Measurements from ENCODE around the gene APLP1. TPM values are rescaled to one million over a fixed set of nuclear protein-coding genes. Genes with fewer than 3 reads are reported as not detected.
A peak's percentile ranks its signal among the peaks of the same experiment; 100 is the strongest.
"Not testable (repeated sequence)": the region's sequence is repeated elsewhere in the genome, so short reads cannot be mapped to it uniquely, and the experiment has no call there.

APLP1 gene
- total RNA-seq: 3.0 TPM

- no peak for DNase-seq
These were observed at the start of gene APLP1 for GRCh38 chr19:35868172-35868822. Gene APLP1 (plus strand): TSS chr19:35868574. CDS start chr19:35868637, 63 bp downstream.

DNA sequence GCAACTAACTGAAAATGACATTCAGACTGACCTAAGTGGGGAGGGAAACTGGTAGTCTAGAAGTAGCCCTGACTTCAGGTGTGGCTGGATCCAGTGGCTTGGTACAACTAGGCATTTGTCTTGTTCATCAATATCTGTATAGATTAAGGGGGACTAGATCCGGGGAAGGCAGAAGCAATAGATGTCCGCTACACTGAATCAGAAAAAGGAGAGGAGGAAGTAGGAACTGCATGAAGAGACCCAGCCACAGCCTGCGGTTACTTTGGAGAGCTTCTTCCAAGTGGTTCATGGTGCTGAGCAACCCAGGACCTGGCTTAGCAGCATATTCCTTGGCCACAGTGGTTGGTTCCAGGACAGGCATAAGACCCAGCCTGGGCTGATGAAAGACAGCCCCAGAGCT is 45.8 kb upstream of the APLP1 start:
- no peak for DNase-seq

GRCh38 chr19:35824150-35824549 is 44.2 kb upstream of the APLP1 start:
- no peak for DNase-seq

- DNase-seq: peak; percentile 19
These were observed 39.6 kb upstream of the APLP1 start for GRCh38 chr19:35828692-35829301.

- no peak for DNase-seq
These were observed 37.4 kb upstream of the APLP1 start for GRCh38 chr19:35830986-35831385.

DNA sequence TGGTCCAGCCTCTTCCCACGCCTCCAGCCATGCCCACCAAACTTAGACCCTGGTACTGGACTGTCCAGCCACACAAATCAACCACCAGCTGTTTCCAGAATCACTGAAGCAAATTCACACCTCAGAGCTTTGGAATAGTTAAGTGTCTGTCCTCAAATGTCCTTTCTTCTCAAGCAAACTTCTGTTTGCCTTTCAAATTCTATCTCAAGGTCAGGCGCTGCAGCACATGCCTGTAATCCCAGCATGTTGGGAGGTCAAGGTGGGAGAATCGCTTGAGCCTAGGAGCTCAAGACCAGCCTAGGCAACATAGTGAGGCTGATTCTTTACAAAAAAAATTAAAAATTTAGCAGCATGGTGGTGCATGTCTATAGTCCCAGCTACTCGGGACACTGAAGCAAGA is 36.3 kb upstream of the APLP1 start:
- DNase-seq: no peak

- no peak for DNase-seq
These were observed 34.4 kb upstream of the APLP1 start for GRCh38 chr19:35833972-35834371.

- DNase-seq: not testable (repeated sequence)
These were observed 32.3 kb upstream of the APLP1 start for GRCh38 chr19:35836096-35836495.

- no peak for DNase-seq
These were observed 26.3 kb upstream of the APLP1 start for GRCh38 chr19:35841961-35842595.

- no peak for DNase-seq
These were observed 25.6 kb upstream of the APLP1 start for GRCh38 chr19:35842666-35843272.

DNA sequence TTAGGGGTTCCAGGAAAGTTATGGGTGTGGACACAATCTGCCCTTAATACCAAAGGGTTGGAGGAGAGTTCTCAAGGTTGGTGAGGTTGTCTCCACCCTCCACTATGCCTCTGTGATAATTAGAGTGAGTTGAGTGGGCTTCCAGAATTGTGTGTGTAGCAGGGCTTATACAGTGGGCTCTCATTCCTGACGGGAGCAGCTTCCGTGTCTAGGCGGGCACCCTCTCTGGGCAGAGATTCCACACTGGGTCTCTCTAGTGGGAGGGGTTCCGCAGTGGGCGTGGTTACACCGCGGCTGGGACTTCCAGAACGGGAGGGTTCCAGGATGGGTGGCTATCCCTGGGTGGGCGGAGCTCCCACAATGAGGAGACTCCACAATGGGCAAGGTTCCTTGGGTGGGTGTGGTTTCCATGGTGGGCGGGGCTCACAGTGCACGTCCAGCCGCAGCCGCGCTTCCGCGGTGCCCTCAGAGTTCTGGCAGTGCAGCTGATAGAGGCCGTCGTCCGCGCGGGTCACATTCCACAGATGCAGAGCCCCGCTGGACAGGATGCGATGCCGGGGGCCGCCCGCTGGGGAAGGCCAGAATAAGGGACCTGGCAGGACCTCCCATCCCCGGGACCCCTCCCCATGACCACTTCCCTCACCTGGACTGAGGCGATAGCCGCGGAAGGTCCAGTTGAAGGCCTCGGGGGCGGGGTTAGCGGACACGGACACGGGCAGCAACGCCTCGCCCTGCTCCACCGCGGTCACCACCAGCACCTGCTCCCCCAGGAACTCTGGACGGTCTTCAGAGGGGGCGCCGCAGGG is 24.5 kb upstream of the APLP1 start:
- no peak for DNase-seq

DNA sequence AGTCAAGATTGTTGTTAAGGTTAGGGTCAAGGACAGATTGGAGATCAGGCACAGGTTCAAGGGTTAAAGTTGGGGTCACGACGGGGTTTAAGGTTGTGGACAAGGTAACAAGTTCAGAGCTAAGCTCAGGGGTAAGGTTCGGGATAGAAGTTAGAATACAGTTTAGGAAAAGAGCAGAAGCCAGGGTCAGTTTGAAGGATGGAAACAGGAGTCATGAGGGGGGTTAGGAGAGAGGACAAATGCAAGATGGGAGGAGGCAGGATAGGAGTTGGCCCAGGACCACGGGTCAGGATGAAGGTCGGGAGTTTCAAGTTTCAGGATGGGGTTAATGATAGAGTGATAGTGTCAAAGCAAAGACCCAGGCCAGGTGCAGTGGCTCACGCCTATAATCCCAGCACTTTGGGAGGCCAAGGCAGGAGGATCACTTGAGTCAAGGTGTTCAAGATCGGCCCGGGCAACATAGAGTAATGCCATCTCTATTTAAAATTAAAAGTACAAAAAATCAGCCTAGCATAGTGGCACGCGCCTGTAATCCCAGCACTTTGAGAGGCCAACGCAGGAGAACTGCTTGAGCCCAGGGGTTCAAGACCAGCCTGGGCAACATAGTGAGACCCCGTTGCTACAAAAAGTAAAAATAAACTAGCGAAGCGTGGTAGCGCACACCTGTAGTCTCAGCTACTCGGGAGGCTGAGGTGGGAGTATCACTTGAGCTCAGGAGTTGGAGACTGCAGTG is 23.7 kb upstream of the APLP1 start:
- no peak for DNase-seq

DNA sequence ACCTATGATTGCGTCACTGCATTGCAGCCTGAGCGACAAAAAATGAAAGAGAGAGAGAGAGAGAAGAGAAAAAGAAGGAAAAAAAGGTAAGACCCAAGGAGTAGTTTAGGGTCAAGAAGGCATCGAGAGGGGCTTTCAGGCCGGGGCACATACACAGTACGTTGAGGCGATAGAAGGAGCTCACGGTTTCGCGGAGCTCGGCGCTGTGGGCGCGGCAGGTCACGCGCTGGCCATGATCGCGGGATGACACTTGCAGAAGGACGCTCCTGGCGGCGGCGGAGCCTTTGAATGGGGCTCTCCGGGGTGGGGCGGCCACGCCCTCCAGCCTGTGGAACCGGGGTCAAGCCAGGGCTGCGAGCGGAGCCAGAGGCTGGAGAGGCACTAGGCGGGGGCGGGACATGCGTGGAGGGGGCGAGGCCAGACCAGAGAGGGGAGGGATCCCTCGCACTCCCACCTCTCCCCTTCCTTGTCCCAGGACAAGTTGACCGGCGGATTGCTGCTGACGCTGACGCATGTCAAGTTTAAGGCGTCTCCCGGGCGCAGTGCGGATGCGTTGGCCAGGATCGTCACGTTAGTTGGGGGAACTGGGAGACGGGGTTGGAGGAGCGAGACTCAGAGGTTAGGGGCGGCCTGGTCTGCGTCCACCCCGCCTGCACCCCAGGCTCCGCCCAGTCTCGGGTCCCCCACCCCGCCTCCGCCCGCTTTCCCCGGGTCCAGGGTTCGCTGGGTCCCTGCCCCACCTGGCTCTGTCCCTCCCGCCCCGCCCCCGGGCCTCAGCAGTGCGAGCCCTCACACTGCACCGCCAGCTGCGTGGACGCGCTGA is 22.9 kb upstream of the APLP1 start:
- no peak for DNase-seq

DNA sequence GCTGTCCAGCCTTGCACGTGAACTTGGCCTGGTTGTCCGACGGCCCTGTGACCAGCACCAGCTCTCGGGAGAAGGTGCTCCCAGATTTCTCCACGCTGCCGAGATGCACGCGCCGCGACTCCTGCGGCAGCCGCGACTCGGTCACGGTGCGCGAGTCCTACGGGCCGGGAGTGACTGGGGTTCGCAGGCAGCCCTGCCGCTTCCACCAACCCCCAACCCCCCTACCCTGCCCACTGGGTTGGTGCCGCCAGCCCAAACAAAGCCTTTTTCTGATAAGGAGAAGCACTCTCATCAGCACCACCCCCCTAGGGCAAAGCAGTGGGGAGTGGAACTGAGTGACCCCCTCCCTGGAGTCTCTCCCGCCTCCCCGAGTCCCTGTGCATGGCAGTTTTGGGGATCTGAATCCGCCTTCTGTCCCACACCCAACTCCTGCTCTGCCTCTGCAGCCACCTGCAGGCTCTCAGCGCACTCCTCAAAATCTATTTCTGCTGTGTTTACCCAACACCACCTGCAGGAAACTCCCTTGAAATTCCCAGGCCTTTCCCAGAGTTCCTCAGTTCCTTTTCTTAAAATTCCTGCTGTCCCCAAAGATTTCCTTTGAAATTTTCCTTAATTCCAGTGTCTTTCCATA is 22.2 kb upstream of the APLP1 start:
- DNase-seq: no peak

DNA sequence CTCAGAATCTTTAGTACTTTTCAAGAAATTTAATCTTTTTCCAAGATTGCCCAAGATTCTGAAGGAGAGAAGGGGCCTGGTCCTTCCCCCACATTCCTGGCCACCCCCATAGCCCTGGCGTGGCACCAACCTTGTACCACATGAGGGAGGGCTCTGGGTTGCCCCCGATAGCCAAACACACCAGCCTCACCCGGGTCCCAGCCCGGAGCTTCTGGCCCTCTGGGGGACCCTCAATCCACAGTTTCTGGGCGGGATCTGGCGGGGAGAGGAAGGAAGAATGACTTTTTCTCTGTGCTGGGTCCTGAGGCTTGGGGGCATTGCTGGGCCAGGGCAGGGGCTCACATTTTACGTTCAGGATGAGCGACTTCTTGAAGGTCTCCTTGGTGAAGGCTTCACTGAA is 20.5 kb upstream of the APLP1 start:
- no peak for DNase-seq

DNA sequence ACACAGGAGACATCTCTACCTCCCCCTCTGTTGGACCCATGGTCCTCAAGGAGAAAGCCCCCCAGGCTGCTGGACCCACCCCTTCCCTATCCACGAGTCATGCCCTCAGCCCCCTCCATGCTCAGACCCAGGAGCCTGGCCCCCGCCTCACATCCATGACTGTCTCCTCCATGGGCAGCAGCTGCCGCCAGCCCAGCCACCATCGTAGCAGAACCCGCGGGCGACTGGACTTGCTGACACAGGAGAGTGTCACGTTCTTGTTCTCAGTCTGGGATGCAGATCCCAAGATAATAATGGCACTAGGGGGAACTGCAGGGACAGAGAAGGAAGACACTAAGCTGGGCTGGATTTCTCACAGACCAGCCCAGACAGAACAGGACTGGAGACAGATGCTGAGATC is 19.9 kb upstream of the APLP1 start:
- DNase-seq: no peak

- DNase-seq: no peak
These were observed 19.4 kb upstream of the APLP1 start for GRCh38 chr19:35848919-35849505.

- DNase-seq: no peak
These were observed 17.0 kb upstream of the APLP1 start for GRCh38 chr19:35851213-35852028.

Data from skin of body (tissue), 2 donors.